ENCODE results near the gene CNPY1. TPM values are rescaled to one million over a fixed set of nuclear protein-coding genes. Genes with fewer than 3 reads are reported as not detected.
"Not testable (repeated sequence)": the region's sequence is repeated elsewhere in the genome, so short reads cannot be mapped to it uniquely, and the experiment has no call there.

CNPY1 gene
- total and polyA plus RNA-seq, 2 of the 8 experiments (the other 6 are each of a cell fraction or from before 2014, with no cell fraction given), result not detected

GRCh38 chr7:155562976-155563375 lies 16.6 kb upstream of the CNPY1 start:
- H3K79me2 ChIP-seq (ENCODE audit: control insufficient read depth in 1 of 2, insufficient read depth in 2 of 2, low read length in 2 of 2); H3K4me1 ChIP-seq (replicated peaks in 1 of 4; ENCODE audit: control insufficient read depth in 3 of 4, insufficient read depth in 4 of 4, low read length in 3 of 4); POLR2A ChIA-PET (ENCODE audit: partially characterized antibody); H4K20me1 ChIP-seq (replicated peaks in 1 of 2; ENCODE audit: control insufficient read depth in 1 of 2, insufficient read depth in 2 of 2, low read length in 2 of 2); H3K23me2 ChIP-seq (ENCODE audit: low read depth, low read length); H3K27ac ChIP-seq (ENCODE audit: low read depth, low read length); H3K56ac ChIP-seq (replicated peaks; ENCODE audit: insufficient read length, low read depth, low read length); H2BK12ac ChIP-seq (ENCODE audit: low read depth, low read length); H3K4me3 ChIP-seq (ENCODE audit: extremely low read depth in 1 of 4, insufficient read depth in 2 of 4, low read depth in 3 of 4, low read length in 4 of 4); H2AK5ac ChIP-seq (ENCODE audit: low read depth, low read length); H3K18ac ChIP-seq (ENCODE audit: extremely low read depth, low read length); DNase-seq (ENCODE audit: low read depth in 1 of 2, low spot score in 2 of 2); H3K79me1 ChIP-seq (ENCODE audit: low read depth, low read length); H2BK120ac ChIP-seq (replicated peaks; ENCODE audit: low read depth, low read length); H2BK5ac ChIP-seq (ENCODE audit: low read depth, low read length); H3K4ac ChIP-seq (replicated peaks; ENCODE audit: insufficient read length, low read depth, low read length); H3K14ac ChIP-seq (ENCODE audit: insufficient read length); H2BK15ac ChIP-seq (ENCODE audit: low read length); H3K36me3 ChIP-seq (ENCODE audit: control insufficient read depth in 2 of 4, insufficient read depth in 4 of 4, low read length in 3 of 4); H3K9ac ChIP-seq (replicated peaks in 1 of 4; ENCODE audit: extremely low read depth in 1 of 4, low read depth in 3 of 4, low read length in 3 of 4); H4K91ac ChIP-seq (replicated peaks; ENCODE audit: insufficient read length, low read length); CTCF ChIA-PET (ENCODE audit: partially characterized antibody); H3K4me2 ChIP-seq (ENCODE audit: insufficient read depth in 1 of 2, low read depth in 2 of 2, low read length in 2 of 2); H3K9me3 ChIP-seq (ENCODE audit: insufficient read depth in 2 of 2, low read depth in 1 of 2, low read length in 1 of 2); H2BK20ac ChIP-seq (ENCODE audit: low read length); H2AFZ ChIP-seq (ENCODE audit: low read length); H4K5ac ChIP-seq (ENCODE audit: insufficient read length, low read depth, low read length); H3K27me3 ChIP-seq (replicated peaks in 1 of 4; ENCODE audit: control insufficient read depth in 3 of 4, extremely low read depth in 1 of 4, insufficient read depth in 3 of 4, low read length in 3 of 4); H3K23ac ChIP-seq (ENCODE audit: insufficient read length); H4K8ac ChIP-seq (ENCODE audit: extremely low read depth, insufficient read depth, low read length); FAIRE-seq: not testable (repeated sequence)
- 92% methylated on average over 10 of the region's 10 CpGs; no CpG with 5 or more reads in 1 of the 2 experiments for WGBS, 2 experiments (ENCODE audit: extremely low coverage in 1 of 2, insufficient coverage in 1 of 2, insufficient read length in 1 of 2, insufficient replicate concordance in 2 of 2, low coverage in 1 of 2, low lambda C conversion rate in 2 of 2, missing lambda C conversion rate in 1 of 2)

Measured in H1 (cell line).